SK-MEL-5 (cell line): Measurements from ENCODE around the gene MYBPH. TPM values are rescaled to one million over a fixed set of nuclear protein-coding genes. Genes with fewer than 3 reads are reported as not detected.

ENCODE experiments used
- DNase-seq: peaks from one replicate; pipeline ENCODE4 v3.0.0-alpha.2; 2016; ENCODE audit warnings: low read depth, low spot score
- in situ Hi-C: cut with HindIII; loops from 2 replicates; pipeline ENCODE4 v1.10.0; 2016; ENCODE audit warnings: low sequenced_read_pairs, high pct_unique_total_duplicates, low pct_unique_long_range_greater_than_20kb
- total RNA-seq: library from RNA; depleted of rRNA; stranded (reverse); fragments of >200 nt; shearing (Covaris generic); gene quantifications from 2 replicates; pipeline ENCODE4 v1.2.3, GENCODE V29; 2014

MYBPH gene
- total RNA-seq, 1 experiment from 2014 or later, result not detected

DNA sequence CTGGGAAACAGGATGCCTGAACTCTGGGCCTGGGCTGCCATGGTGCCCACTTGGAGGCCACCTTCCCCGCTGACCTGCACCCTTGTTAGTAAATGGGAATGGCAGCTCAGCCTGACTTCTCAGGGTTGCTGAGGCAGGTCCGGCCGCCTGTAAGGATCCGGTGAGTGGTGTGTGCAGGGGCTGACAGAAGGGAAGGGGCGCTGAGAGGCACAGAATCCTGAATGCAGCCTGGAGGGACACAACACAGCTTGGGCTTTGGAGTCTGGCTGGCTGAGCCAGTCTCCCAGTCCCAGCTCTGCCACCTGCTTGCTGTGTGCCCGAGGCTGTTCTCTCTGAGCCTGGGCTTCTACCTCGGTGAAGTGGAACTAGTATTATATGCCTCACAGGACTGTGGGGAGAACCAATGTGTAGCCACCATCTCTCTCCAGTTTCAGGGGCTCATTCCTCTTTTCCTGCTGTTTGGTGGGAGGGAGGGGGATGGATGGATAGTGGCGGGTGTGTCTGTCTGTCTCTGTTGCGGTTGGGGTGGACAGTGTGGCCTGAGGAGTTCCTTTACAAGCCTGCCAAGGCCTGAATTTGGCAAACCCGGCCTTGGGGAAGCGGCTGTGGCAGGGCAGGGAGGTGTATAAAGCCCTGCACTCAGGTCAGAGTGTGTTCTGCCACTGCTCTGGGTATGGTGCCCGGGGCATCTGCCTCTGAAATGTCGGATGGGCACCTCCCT, 30.1 kb downstream of the MYBPH start:
- no peak for DNase-seq
- in situ Hi-C loops, result no loop called here

DNA sequence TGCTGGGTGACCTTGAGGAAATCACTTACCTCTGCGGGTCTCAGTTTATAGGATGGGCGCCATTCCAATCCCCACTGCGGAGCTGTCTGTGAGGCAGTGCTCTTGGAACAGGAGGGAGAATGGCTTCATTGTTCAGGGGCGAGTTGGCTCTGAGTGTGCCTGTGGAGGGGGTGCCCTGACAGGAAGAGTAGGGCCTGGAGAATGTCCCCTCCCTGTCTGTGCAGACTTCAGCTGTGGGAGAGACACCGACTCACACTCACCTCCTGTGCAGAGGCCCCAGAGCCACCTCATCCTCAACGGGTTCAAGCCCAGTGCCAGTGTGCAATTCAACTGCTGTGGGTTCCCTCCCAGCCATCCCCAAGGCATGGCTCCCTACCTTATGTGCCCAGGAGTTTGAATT, 31.0 kb downstream of the MYBPH start:
- in situ Hi-C loops, result no loop called here
- peak; percentile 74 for DNase-seq

DNA sequence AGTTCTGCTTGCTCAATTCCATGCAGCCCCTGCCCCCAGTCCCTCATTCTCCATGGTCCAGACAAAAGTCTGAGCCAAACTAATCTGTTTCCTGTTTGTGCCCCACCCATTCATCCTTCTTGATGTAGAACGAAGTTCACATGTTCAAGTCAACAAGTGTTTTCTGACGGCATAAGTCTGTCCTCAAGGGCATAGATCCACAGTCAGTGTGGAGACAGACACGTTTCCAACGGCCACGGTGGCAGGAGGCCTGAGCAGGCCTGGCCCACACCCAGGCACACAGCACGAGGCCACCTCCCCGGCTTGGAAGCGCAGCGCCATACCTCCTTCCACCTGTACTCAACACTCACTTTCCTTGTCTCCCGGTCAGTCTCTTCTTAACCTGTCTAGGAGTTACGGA, 32.0 kb downstream of the MYBPH start:
- DNase-seq, result no peak
- in situ Hi-C loops, result no loop called here

DNA sequence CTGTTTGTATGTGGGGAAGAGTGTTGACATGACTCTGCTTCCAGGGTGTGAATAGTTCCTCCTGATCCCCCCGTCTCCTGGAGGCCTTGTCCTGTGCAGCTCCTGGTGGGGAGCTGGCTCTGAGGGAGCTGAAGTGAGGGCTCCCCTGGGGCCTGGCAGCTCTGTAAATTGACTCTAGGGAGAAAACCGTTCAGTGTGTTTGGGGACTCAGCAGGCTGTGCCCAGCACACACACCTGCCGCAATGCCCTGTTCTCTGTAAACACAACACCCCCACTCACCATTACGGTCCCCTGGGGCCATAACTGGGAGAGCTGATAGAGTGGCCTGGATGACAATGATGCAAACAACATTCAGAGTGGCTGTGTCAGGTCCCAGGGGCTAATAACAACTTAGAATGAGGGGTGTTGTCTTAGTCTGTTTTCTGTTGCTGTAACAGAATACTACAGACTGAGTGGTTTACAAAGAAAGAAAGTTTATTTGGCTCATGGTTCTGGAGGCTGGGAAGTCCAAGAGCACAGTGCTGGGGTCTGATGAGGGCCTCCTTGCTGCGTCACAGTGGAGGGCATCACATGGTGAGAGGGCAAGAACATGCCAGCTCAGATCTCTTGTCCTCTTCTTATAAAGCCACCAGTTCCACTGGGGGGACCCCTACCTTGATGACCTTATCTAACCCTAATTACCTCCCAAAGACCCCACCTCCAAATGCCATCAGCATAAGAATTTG, 32.8 kb downstream of the MYBPH start:
- no peak for DNase-seq
- in situ Hi-C loops, result no loop called here

DNA sequence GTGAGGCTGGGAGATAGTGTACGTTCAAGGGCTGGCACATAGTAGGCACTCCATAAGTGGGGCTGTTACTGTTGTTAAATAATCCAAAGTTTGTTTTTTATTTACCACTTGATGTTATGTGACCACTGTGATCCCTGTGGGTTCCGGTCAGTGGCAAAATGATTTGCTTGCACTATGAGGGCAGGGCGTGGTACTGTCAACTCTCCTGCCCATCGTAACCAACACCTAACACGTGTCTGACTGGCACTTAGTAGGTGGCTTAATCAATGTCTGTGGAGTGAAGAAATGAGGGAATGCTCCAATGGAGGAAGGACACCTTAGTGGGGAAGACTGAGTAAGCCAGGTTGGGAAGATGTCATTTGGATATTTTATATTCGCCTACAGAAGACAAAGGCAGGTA, 33.5 kb downstream of the MYBPH start:
- DNase-seq, result no peak
- in situ Hi-C loops, result no loop called here

DNA sequence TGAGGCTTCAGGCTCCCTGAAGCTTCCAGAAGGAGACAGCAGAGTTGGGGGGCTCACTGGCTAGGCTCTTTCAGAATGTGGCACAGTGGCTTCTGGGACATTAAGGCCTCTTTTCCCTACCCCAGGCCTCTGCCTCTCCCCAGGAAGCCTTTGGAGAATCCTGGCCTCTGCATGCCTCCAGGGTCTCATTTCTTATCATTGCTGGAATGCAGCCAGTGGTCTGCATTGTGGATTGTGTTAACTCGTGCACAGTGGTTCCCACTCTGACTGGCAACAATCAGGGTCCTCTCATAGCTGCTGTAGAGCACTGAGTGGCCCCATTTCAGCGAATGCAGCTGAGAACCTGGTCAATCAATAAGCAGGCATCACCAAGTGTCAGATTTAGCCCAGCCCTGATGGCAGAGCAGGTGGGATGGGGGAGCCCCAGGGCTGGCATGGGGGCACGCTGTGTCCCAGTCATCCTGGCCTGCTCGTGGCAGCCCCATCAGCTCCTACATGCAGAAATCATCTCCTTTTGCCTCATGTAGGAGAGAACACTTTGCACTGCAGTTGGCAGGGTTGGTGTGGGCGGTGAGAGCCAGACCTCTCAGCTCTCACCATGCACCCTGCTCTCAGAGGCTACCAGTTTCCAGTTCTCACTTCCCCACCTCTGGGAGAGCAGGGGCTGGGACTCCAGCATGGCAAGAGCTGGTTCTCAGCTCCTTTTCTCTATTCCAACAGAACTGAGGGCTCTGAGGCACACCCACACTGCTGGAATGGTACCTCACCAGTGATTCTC, 34.7 kb downstream of the MYBPH start:
- in situ Hi-C loops, result no loop called here
- peak; percentile 54 for DNase-seq

DNA sequence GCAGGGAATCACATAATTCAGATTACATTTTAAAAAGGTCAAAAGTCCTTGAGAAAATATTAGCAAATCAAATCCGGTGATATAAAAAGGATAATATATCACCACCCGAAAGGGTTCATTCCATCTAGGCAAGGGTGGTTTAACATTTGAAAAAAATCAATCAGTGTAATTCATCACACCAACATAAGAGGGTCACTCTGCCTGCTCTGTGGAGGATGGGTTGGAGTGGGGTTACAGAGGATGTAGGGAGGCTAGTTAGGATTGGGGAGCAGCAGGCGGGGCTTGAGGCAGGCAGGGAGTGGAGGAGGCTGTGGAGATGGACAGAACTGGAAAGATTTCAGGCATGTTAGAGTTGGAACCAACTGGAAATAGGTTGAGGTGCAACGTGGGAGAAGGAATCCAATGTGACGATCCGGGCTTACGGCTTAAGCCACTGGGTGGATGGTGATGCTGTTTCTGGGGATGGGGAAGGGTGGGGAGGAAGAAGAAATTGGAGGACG, 35.6 kb downstream of the MYBPH start:
- DNase-seq, result no peak
- in situ Hi-C loops, result no loop called here

DNA sequence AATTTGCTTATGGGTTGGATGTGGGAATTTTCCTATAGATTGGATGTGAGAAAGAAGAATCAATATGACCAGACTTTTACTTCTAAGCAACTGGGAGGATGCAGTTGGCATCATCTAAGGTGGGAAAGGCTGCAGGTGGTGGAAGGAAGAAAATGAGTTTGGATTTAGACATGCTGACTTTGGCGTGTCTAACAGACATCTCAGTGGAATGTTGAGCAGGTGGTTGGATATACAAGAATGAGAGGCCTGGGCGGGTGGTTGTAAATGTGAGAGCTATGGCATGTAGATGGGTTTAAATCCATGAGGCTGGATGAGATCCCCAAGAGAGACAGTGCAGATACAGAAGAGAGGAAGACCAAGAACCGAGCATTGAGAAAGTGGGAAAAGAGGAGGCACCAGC, 37.6 kb downstream of the MYBPH start:
- no peak for DNase-seq
- in situ Hi-C loops, result no loop called here

DNA sequence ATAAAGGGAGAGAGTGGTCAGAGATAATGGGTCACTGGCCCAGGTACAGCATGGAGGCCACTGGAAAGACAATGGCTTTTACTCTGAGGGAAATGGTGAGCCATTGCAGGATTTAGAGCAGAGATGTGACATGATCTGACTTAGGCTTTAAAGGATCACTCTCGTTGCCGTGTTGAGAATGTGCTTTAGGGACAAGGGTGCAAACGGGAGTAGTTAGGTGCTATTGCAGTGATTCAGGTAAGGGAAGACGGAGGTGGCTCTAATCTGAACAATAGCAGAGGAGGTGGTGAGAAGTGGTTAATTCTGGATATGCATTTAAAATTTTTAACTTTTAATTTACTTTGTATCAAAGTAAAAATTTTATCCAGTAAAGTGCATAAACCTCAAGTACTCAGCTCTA, 38.3 kb downstream of the MYBPH start:
- no peak for DNase-seq
- in situ Hi-C loops, result no loop called here

DNA sequence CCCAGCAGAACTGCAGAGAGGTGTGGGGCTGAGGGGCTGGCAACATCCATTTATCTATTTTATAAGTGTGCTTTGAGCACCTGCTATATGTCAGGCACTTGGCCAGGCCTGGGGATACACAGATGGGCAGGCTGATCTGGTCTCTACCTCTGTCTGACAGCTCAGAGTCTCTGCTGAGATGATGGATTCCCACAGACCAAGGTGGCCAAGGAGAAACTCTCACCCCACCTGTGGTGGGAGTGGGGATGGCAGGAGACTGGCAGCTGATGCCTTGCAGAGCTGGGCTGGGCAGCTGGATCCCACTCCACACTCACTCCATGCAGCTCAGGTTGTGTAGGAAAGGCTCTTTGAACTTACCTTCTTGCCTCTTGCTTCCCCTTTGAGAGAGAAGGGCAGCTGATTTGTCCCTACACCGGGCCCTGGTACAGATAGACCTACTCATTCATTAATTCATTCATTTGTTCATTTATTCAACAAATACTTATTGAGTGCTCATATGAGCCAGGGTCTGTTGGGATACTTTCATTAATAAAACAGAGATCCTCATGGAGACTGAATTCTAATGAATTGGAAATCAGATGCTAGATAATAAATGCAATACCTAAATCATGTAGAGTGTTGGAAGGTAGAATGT, 39.1 kb downstream of the MYBPH start:
- DNase-seq, result no peak
- in situ Hi-C loops, result no loop called here

DNA sequence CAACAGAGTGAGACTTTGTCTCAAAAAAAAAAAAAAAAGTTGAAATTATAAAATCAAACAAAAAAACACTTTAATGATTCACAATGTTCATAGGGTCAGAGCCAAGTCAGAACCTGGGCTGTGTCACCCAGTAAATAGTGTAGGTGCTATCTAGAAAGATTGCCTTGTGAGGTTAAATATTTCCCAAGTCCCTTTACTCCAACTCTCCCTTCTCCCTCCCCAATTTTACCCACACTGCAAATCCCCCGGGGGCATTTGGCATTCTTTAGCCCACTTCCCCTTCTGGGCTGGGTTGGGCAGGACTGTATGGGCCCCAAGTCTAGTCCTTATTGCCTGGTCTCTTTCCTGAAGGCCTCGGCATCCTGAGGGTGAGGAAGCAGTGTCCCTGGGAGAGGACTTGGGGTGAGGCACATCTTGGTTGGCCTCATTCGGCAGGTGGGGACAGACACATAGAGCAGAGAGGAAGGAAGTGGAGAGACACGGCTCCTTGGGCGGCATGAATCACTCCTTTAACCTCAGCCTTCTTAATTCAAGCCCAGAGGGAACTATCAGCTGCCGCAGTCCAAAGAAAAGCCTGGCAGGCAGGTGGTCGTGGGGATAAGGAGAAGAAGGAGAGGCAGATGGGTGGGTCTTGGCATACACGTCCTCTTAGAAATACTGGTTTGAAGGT, 39.9 kb downstream of the MYBPH start:
- in situ Hi-C loops, result no loop called here
- no peak for DNase-seq

DNA sequence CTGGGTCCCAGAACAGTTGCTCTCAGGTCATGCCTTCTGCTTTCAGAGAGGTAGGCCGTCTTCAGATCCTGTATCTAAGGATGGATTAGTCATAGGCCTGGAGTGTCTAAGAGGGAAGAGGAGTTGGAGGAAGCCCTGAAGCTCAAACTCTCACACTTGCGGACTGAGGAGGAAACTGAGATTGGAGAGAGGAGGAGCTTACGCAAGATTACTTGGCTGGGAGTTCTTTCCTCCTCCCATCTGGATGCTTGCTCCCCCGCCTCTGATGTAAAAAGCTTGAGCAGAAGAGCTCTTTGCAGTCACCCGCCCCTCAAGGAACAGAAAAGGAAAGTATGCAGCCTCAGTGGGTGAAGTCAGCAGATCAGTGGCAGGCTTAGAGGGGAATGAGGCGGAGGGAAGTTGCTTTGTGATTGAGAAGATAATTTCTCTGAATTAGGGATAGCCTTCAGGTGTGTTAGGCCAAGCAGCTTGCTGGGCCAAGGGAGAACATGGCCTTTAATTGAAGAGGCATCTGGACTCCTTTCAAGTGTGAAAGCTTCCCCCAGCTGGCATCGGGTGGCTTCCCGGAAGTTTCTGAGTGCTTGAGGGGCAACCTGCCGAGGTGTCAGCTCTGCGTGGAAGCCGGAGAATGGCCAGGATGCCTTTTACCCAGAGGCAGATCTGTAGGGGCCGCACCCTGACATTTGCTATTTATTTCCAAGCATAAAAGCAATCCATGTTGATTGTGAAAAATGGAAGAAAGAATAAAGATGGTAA, 41.5 kb downstream of the MYBPH start:
- no peak for DNase-seq
- in situ Hi-C loops, result no loop called here

DNA sequence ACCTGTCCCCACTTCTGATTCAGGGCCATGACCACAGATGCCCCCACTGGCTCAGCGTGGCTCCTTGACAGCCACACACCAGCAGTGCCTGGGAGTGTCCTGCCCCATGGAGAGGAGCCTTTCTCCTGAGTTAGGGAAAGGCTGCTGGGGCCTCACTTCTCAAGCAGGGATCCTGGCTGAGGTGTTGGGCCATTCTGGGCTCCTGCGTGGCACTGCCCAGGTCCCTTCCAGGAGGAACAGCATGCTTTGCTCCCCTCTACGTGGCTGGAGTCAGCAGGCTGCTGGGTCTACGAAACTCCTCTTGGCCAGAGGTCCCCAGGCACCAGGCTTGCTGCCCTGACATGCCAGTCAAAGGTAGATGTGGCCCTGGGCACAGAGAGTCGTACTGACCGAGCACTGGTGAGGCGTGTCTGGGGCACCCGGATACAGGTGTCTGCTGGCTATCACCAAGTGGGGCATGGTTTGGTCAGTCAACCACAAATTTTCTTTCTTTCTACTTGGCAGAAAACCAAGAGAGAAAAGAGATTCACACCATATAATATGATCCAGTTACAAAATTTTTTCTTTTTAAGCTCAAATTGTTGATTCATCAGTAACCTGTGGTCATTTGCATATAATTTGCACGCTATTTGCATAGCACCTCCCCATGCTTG, 44.0 kb downstream of the MYBPH start:
- in situ Hi-C loops, result no loop called here
- DNase-seq, result no peak

DNA sequence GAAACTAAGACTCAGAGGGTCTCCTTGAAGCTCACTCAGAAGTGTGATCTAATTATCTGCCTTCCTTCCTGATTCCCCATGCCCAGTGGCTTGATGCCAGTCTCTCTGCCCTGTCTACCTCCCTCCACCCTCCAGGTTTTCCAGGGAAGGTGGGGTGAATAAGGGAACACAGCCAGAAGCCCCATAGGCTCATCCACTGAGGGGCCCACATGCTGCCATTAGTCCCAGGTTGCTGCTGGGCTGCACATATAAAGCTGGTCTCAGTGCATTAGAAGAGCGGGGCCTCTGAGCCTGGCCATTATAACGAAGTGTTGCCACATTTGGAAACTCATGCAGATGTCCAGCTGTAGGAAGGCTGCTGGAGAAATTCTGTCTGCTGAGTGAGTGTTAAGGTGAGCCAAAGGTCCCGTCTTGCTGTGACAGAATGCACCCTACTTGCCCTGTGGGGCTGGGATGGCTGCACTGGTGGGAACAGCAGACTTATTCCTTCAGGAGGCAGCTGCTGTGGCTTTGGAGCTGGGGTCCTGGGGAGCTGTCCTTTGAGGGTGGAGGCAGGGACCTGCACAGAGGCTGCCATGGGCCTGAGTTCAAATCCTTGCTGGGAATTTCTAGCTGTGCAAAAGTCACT, 45.2 kb downstream of the MYBPH start:
- in situ Hi-C loops, result no loop called here
- DNase-seq, result no peak

DNA sequence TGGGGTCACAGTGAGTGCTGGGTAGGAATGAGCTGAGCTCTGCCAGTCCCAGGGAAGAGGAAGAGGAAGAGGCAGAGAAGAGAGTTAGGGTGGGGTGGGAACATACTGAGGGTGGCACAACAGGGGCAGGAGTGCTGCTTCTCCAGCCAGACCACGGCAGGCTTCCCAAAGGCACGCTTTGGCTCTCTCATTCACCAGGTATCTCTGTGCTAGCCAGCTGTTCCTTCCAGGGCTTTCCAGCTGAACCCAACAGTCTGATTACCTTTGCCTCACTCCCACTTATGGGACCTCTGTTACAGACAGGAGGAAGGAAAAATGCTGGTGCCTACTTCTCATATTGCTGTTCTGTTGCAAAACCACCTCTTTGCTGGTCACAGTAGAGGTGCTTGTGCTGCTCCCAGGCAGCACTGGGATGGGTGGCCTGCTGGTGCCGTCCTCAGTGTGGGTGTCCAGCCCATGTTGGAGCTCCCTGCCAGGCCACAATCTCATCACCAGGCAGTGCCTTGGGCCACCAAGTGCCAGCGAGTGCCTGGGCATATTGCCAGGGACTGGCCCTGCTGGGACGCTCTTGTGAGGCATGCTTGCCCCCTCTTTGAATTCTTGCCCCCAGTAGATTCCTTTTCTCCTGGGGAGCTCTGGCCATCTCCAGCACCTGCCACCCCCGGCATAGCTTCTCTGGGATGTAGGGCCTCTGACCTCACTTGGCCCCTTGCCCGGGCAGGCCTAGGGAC, 46.0 kb downstream of the MYBPH start:
- no peak for DNase-seq
- in situ Hi-C loops, result no loop called here
